DMS53 (cell line): ENCODE data around the gene ZNF750.

Source experiments
- DNase-seq: peaks from one replicate; lab custom pipeline; 2025; lab: John Stamatoyannopoulos, UW

The ZNF750 gene

GRCh38 chr17:82859431-82860403, 19.9 kb upstream of the ZNF750 start:
- peak; percentile 61 for DNase-seq

- DNase-seq = peak; percentile 41
Observed at GRCh38 chr17:82858376-82859126, 18.7 kb upstream of the ZNF750 start.

GRCh38 chr17:82856361-82856760, 16.5 kb upstream of the ZNF750 start:
- no peak for DNase-seq

DNA sequence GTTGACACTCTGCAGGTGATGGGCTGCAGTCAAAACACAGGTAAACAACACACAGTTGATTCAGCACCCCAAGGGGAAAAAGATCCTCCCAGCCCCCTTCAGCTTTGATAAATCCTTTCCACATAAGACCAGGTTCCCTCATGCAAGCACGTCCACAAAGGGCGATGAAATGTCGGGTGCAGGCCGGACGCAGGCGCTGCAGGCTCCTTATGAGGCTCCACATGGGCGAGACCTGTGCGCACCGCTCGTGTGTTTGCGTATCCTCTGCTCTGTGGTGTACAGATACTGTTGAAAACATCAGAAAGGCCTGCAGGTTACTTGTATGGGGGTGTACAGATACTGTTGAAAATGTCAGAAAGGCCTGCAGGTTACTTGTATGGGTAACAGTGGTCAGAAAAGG, 14.4 kb upstream of the ZNF750 start:
- no peak for DNase-seq

DNA sequence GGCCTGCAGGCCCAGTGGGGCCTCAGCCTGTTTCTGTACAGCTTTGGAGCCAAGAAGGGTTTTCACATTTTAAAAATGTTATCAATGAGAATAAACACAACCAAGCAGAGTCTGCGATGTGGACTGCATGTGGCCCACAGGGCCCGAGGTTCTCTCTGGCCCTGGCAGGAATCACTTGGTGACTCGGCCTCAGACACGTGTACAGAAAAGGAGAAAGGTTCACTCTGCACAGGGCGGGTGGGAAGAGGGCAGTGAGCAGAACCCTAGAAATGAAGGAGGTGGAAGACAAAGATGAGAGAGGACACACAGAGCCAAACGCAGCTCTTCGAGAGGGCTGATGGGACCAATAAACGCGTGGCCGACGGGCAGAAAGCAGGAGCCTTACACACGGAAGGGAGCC, 11.6 kb upstream of the ZNF750 start:
- DNase-seq = no peak

DNA sequence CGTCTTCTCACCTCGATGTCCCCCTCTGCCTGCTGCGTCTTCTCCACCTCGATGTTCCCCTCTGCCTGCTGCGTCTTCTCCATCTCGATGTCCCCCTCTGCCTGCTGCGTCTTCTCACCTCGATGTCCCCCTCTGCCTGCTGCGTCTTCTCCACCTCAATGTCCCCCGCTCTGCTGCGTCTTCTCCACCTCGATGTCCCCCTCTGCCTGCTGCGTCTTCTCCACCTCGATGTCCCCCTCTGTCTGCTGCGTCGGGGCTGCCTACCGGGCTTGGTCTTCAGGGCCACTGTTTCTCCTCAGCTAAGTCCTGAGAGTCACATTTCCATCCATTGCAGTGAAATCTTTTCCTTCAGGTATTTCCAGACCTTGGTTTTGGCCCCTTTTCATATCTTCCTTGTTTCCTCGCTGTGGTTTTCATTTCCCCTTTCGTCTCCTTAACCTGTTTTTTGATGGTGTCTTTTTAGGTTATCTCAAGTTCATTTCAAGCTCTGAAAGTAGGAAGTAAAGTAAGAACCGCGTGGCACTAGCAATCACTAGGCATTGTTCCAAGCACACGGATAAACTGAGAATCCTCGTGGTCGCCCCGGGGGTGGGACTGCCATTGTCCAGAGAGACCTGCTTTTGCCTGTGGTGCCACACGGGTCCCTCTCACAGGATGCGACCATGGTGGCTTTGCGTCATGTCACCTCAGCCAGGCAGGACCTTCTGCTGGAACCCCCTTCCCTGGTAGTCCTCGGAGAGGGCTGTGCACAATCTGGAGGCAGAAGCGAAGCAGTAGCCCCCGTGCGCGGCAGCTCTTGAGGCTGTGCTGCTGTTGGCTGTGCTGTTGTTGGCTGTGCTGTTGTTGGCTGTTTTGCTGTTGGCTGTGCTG, 9.5 kb upstream of the ZNF750 start:
- DNase-seq = no peak

DNA sequence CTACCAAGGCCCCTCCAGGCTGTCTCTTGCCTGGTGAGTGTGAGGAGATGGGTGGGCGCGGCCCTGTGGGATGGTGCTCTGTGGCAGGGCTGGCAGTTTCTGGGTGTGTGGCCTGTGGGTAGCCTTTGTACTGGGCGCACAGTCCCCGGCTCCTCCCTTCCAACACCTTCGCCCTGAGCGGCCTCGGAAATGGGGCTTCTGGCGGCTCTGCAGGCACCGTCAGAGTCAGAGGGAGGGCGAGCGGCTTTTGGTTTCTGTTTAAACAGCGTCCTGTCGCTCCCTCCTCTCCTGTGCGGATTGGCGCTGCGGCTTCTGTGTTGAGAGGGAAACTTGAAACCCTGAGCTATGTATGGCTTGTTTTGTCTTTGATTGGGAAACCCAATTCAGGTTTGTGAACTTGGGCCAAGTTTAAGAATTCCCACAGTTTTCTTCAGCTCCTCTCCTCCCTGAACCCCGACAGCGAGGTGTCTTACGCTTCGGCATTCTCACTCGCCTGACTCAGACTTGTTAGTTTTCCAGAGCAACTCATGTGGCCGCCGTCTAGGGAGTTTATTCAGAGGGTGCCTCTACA, 8.3 kb upstream of the ZNF750 start:
- no peak for DNase-seq

DNA sequence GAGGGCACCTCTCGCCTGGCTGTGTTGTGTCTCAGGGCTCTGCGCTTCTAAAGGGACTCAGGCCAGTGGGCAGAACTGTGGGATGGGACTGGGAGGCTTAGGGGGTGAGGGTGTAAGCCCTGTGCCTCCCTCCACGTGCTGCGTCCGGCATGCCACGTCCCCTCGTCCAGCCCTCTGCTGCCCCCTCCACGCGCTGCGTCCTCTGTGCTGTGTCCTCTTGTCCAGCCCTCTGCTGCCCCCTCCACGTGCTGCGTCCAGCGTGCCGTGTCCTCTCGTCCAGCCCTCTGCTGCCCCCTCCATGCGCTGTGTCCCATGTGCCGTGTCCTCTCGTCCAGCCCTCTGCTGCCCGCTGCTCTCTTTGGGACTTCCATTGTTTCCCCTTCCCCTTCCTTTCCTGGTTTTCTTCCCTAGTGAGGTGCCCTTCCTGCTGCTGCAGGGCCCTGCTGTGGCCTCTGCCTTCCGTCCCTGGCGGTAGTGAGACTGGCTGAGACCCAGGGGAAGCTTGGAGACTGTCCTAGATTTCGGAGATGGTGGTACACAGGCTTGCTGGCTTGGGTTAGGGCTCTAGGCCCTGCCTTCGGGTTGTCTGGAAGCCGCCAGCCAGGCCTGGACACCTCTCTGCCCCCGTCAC, 6.4 kb upstream of the ZNF750 start:
- DNase-seq = no peak

DNA sequence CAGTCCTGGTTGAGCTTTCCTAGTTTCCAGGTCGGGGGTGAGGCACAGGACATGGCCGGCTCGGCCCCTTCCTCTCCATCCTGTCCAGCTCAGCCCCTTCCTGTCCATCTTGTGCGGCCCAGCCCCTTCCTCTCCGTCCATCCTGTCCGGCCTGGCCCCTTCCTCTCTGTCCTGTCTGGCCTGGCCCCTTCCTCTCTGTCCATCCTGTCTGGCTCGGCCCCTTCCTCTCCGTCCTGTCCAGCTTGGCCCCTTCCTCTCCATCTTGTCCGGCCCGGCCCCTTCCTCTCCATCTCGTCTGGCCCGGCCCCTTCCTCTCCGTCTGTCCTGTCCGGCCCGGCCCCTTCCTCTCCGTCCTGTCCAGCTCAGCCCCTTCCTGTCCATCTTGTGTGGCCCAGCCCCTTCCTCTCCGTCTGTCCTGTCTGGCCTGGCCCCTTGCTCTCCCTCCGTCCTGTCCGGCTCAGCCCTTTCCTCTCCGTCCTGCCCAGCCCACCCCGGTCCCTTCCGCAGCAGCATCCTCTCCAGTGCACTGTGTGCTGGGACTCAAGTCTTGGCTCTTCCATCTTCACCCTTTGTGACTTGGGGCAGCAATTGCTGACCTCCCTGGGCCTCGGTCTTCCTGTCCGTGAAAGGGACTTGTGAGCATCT, 5.5 kb upstream of the ZNF750 start:
- no peak for DNase-seq

DNA sequence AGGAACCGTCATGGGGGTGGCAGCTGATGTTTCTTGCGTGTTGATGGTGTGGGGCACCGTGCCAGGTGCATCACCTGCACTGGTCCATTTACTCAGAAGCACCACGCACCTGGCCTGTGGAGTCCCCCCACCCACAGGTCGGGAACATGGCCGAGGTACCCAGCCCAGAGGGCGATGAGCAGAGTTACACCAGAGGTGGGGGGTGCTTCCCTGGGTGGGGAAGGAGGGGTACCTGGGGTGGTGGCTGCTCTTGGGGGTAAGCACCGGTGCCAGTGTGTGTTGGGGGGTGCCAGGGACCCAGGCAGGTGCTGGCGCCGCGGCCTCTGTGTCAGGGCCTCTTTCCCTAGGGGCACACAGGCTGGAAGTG, 5.0 kb upstream of the ZNF750 start:
- no peak for DNase-seq

DNA sequence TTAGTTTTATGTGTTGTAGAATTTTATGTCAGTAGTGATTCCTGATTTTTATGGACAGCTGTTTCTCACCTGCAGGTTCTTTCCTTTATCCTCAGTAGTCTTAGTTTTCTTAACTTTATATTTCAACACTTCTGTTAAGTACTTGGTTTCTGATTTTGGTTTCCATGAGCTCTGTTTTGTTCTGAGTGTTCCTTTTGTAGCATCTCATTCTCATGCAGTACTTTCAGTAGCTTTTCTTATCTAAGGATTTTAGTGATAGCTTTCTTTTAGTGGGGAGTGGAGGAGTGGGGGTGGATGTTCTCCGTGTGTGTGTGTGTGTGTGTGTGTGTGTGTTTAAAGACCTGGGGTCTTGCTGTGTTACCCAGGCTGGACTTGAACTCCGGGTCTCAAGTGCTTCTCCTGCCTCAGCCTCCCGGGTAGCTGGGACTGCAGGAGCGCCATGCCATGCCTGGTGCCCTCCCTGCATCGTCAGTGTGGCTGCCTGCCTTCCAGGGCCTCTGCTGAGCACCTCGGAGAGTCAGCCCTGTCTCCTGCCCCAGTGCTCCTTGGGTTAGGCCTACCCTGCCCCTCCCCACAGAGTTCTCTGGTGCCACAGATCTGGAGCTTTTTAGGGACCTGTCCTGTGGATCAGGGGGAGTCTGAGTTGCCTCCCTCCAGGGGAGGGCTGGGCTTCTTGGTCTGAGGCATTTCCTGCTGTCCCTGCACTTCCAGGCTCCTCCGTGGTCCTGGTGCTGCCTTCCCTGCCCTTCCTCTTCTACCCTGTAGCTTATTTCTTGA, 4.3 kb upstream of the ZNF750 start:
- no peak for DNase-seq

- no peak for DNase-seq
Observed at GRCh38 chr17:82841921-82842596, 2.2 kb upstream of the ZNF750 start.

GRCh38 chr17:82840431-82840831, 609 bp upstream of the ZNF750 start:
- DNase-seq = no peak

GRCh38 chr17:82838386-82839063, 1.3 kb downstream of the ZNF750 start:
- no peak for DNase-seq

GRCh38 chr17:82837586-82838320, 2.1 kb downstream of the ZNF750 start:
- no peak for DNase-seq

DNA sequence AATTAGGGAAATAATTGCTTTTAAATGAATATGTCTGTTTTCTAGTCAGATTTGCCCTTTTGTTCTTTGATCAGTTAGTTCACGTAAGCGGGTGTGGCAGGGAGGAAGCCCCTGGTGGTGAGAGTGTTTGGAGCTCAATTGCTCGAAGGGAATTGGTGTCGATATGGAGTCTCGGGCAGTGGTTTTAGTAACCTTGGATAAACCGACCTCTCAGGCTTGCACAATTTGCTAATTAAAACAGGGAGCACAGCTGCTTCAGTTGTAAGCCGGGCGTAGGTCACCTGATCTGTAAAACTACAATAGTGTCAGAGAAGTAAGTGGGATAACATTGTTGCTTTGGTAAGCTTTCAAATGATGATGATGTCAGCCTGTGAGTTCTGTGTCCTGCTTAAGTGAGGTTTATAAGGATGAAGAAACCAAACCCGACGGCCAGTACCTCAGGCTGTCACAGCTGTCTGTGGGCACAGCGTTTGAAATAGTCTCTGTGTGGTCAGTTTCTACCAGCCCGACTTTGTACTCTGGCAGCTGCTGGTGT, 2.9 kb downstream of the ZNF750 start:
- no peak for DNase-seq

DNA sequence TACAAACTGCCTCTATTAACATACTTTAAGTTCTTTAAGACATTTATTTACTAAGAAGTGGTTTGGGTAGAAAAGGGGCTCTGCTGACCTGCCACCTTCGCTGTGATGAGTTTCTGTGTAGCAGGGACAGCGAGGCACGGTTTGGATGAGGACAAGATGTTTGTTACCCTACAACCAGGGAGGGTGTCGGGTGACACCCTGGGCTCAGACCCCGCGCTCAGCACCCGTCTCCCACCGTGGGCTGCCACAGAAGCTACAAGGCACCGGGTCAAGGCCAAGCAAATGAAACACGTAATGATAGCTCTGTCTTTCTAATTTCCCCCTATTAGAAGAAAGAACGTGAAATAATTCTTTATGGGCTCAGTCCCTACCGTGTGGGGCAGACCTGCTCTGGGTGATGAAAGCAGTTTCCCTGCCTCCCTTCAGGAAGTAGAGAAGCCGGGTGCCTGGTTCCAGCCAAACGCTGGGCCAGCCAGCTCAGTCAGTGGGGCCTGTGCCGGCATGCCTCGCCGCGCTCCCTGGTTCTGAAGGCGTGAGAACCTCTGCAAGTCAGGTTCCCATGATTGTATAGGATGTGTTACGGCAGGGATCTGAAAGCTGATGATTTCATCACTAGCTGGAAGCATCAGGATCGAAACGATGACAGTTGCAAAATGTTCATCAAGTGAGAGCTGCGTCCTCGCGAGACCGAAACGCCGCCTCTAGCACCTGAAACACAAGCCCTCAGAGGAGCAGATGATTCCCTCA, 3.9 kb downstream of the ZNF750 start:
- DNase-seq = no peak
